HepG2 (cell line): ENCODE results near the gene VAV2. TPM values are rescaled to one million over a fixed set of nuclear protein-coding genes. Genes with fewer than 3 reads are reported as not detected.

Source experiments
- CEBPZ ChIP-seq: IDR thresholded peaks from 2 replicates; pipeline ENCODE4 v1.6.1; 2012; ENCODE audit warnings: low read length, improper control_type of control experiment
- HINFP ChIP-seq: sonication (generic); formaldehyde crosslinking; IDR thresholded peaks from 2 replicates; pipeline ENCODE4 v1.4.0; 2020; ENCODE audit warnings: low read depth, mild to moderate bottlenecking, missing genetic modification reagents
- HIVEP1 ChIP-seq: sonication (generic); formaldehyde crosslinking; IDR thresholded peaks from 2 replicates; pipeline ENCODE4 v1.4.0; 2020; ENCODE audit warnings: mild to moderate bottlenecking, missing genetic modification reagents
- TRIM22 ChIP-seq: fragments of 450-650 bp; IDR thresholded peaks from 2 replicates; pipeline ENCODE4 v1.6.1; 2017
- ZBTB2 ChIP-seq: sonication (generic); formaldehyde crosslinking; IDR thresholded peaks from 2 replicates; pipeline ENCODE4 v1.8.0; 2022; ENCODE audit warnings: low read depth, missing genetic modification reagents
- ZBTB26 ChIP-seq: IDR thresholded peaks from 2 replicates; pipeline ENCODE4 v1.6.1; 2016; ENCODE audit warnings: missing compliant biosample characterization, missing genetic modification reagents, borderline replicate concordance
- ZNF318 ChIP-seq: sonication (generic); formaldehyde crosslinking; IDR thresholded peaks from 2 replicates; pipeline ENCODE4 v1.4.0; 2020; ENCODE audit warnings: mild to moderate bottlenecking, missing genetic modification reagents
- ZNF44 ChIP-seq: sonication (generic); formaldehyde crosslinking; IDR thresholded peaks from 2 replicates; pipeline ENCODE4 v1.5.1; 2020; ENCODE audit warnings: mild to moderate bottlenecking, missing genetic modification reagents
- ZNF530 ChIP-seq: sonication (generic); formaldehyde crosslinking; IDR thresholded peaks from 2 replicates; pipeline ENCODE4 v1.5.0; 2020; ENCODE audit warnings: low read depth, mild to moderate bottlenecking, missing genetic modification reagents
- ZNF792 ChIP-seq: IDR thresholded peaks from 2 replicates; pipeline ENCODE4 v1.6.1; 2016
- polyA plus RNA-seq, 8 experiments: library from polyadenylated mRNA; depleted of rRNA in 3 of 8; stranded (reverse) in 7 of 8; unstranded in 1 of 8; fragments of >200 nt; fragmentation: Illumina TruSeq in 4 of 8; extraction: Trizol in 4 of 8; gene quantifications; 2 replicates each; pipeline versions ENCODE4 v1.2.1 to v1.2.3, GENCODE V29; 2011 to 2016; ENCODE audit warnings: low read depth in 4 of 8, missing spikeins in 1 of 8, mixed read lengths in 1 of 8; ENCODE audit not compliant: insufficient read depth in 1 of 8
- total RNA-seq, 5 experiments: library from RNA; depleted of rRNA; stranded (reverse); fragments of >200 nt; fragmentation: Illumina TruSeq; extraction: Trizol; gene quantifications; 2 replicates each; pipeline ENCODE4 v1.2.3, GENCODE V29; 2016; ENCODE audit warnings: low read depth in 1 of 5

Gene VAV2
- total and polyA plus RNA-seq, 2 of the 13 experiments (the other 11 are each of a cell fraction or from before 2014, with no cell fraction given), result 22.5 to 22.9 TPM

- TF ChIP-seq HINFP (CRISPR knock-in tag) (no peak; the same call in 1 of the 2 replicates), HIVEP1 (CRISPR knock-in tag) (no peak), ZBTB2 (CRISPR knock-in tag) (peak; percentile 46; the same call in 1 of the 2 replicates), ZNF530 (CRISPR knock-in tag) (no peak), CEBPZ (no peak), ZNF792 (CRISPR knock-in tag) (no peak), ZNF318 (CRISPR knock-in tag) (no peak), TRIM22 (no peak), ZNF44 (CRISPR knock-in tag) (no peak), ZBTB26 (CRISPR knock-in tag) (no peak; the same call in 1 of the 2 replicates)
These were observed 32.9 kb upstream of the VAV2 start, which contains the start of gene BRD3OS (continued) for GRCh38 chr9:134024828-134025605.
